Keratinocyte (primary cell): ENCODE results near the gene SLC1A6. TPM values are rescaled to one million over a fixed set of nuclear protein-coding genes. Genes with fewer than 3 reads are reported as not detected.

ENCODE experiments used
- DNase-seq: peaks from one replicate; pipeline ENCODE4 v3.0.0-alpha.2; 2011; ENCODE audit warnings: low read depth, missing footprints, low spot score
- FAIRE-seq: peaks from 2 replicates; lab custom pipeline; 2011; peaks lifted over from hg19 to GRCh38; lab: Jason Lieb, UNC
- H2AFZ ChIP-seq: 2 replicates; pipeline ENCODE4 v1.6.0; 2012; ENCODE audit warnings: low read length, control low read depth, inconsistent platforms; ENCODE audit not compliant: control insufficient read depth
- H3K27ac ChIP-seq: 2 replicates; pipeline ENCODE4 v1.5.1; 2011; ENCODE audit warnings: low read length; ENCODE audit not compliant: control insufficient read depth, insufficient read depth
- H3K27me3 ChIP-seq: 3 replicates; pipeline ENCODE4 v1.6.0; 2011; ENCODE audit warnings: low read length; ENCODE audit not compliant: control insufficient read depth, insufficient read depth; ENCODE audit errors: extremely low read depth
- H3K36me3 ChIP-seq, 2 experiments: 2 replicates in 1 of 2; 3 replicates in 1 of 2; pipeline ENCODE4 v1.5.1; 2011; ENCODE audit warnings: low read length in 2 of 2, mild to moderate bottlenecking in 1 of 2; ENCODE audit not compliant: control insufficient read depth in 2 of 2, insufficient read depth in 2 of 2; ENCODE audit errors: extremely low read depth in 1 of 2
- H3K4me1 ChIP-seq: 3 replicates; pipeline ENCODE4 v1.5.1; 2011; ENCODE audit warnings: low read length; ENCODE audit not compliant: control insufficient read depth, insufficient read depth; ENCODE audit errors: extremely low read depth
- H3K4me2 ChIP-seq: 3 replicates; pipeline ENCODE4 v1.6.0; 2011; ENCODE audit warnings: low read depth, low read length; ENCODE audit not compliant: control insufficient read depth, insufficient read depth; ENCODE audit errors: extremely low read depth
- H3K4me3 ChIP-seq, 3 experiments: fragments of 200-600 bp in 1 of 3; sonication (generic) in 1 of 3; 2 replicates in 2 of 3; 3 replicates in 1 of 3; pipeline ENCODE4 v1.5.1; 2011 to 2016; ENCODE audit warnings: low read length in 3 of 3, mild to moderate bottlenecking in 3 of 3, control low read depth in 2 of 3, inconsistent platforms in 1 of 3, low read depth in 1 of 3, mixed read lengths in 1 of 3, mixed run types in 1 of 3, moderate library complexity in 1 of 3; ENCODE audit not compliant: control insufficient read depth in 2 of 3, insufficient read depth in 2 of 3; ENCODE audit errors: extremely low read depth in 1 of 3
- H3K79me2 ChIP-seq: 2 replicates; pipeline ENCODE4 v1.6.0; 2012; ENCODE audit warnings: low read length; ENCODE audit not compliant: control insufficient read depth, insufficient read depth
- H3K9ac ChIP-seq: 3 replicates; pipeline ENCODE4 v1.6.0; 2011; ENCODE audit warnings: low read length; ENCODE audit not compliant: control insufficient read depth, insufficient read depth; ENCODE audit errors: extremely low read depth
- H3K9me1 ChIP-seq: 3 replicates; pipeline ENCODE4 v1.6.0; 2011; ENCODE audit warnings: low read length; ENCODE audit not compliant: control insufficient read depth, insufficient read depth; ENCODE audit errors: extremely low read depth
- H3K9me3 ChIP-seq: 2 replicates; pipeline ENCODE4 v1.5.1; 2012; ENCODE audit warnings: low read depth, low read length; ENCODE audit not compliant: control insufficient read depth
- H4K20me1 ChIP-seq: 3 replicates; pipeline ENCODE4 v1.6.0; 2011; ENCODE audit warnings: low read length; ENCODE audit not compliant: control insufficient read depth, insufficient read depth; ENCODE audit errors: extremely low read depth
- EZH2 ChIP-seq: IDR thresholded peaks from one replicate; pipeline ENCODE4 v1.6.1; 2012; ENCODE audit warnings: inconsistent platforms, mild to moderate bottlenecking, low read length, moderate library complexity
- dilution Hi-C: fragments of 300-500 bp; cut with MboI; formaldehyde crosslinking; loops from one replicate; pipeline ENCODE4 v1.7.0; 2020; ENCODE audit warnings: low sequenced_read_pairs; ENCODE audit not compliant: extremely low pct_ligation_motif_present
- polyA minus RNA-seq, 3 experiments: library from RNA; depleted of rRNA, polyadenylated mRNA; stranded (reverse); fragments of >200 nt; gene quantifications; 1 replicate in 1 of 3; 2 replicates in 1 of 3; 3 replicates in 1 of 3; pipeline ENCODE4 v1.2.3, GENCODE V29; 2011
- polyA plus RNA-seq, 5 experiments: library from polyadenylated mRNA; depleted of rRNA in 3 of 5; stranded (reverse) in 3 of 5; stranded (forward) in 1 of 5; unstranded in 1 of 5; fragments of >200 nt; gene quantifications; 1 replicate in 1 of 5; 2 replicates in 3 of 5; 3 replicates in 1 of 5; pipeline versions ENCODE4 v1.2.1 to v1.2.3, GENCODE V29; 2011 to 2012; ENCODE audit warnings: missing spikeins in 2 of 5, low read depth in 1 of 5, low replicate concordance in 1 of 5
- TF ChIP-seq, protein P1 (sequence below), 3 experiments: IDR thresholded peaks in 1 of 3; conservative IDR thresholded peaks in 1 of 3; optimal IDR thresholded peaks in 1 of 3; 2 replicates in 2 of 3; 3 replicates in 1 of 3; pipeline versions ENCODE3 to v1.5.1; 2011; ENCODE audit warnings: low read length in 3 of 3, mild to moderate bottlenecking in 3 of 3, moderate library complexity in 2 of 3, control low read depth in 1 of 3, inconsistent platforms in 1 of 3; ENCODE audit not compliant: insufficient read depth in 2 of 3; ENCODE audit errors: extremely low read depth in 1 of 3

Gene SLC1A6
- polyA plus RNA-seq (0.59 to 1.9 TPM (median 0.96 TPM) in 3 replicates), polyA minus RNA-seq (1.2 to 1.3 TPM in 2 of 3 replicates, not detected in the other)
- 1.5 TPM for polyA plus RNA-seq (2011; ENCODE audit: low read depth)
- polyA plus RNA-seq (2011; cell fraction: cytosol; rRNA removed), result 0.83 and 0.95 TPM in 2 replicates
- 1.5 and 1.8 TPM in 2 replicates for polyA plus RNA-seq (2011; cell fraction: nucleus; rRNA removed)
- 0.30 and 2.1 TPM in 2 replicates for polyA plus RNA-seq (2012; ENCODE audit: low replicate concordance)
- 2.1 TPM for polyA minus RNA-seq (2011; cell fraction: cytosol; rRNA and poly(A)+ RNA removed)
- 0.42 and 0.85 TPM in 2 replicates for polyA minus RNA-seq (2011; cell fraction: nucleus; rRNA and poly(A)+ RNA removed)

DNA sequence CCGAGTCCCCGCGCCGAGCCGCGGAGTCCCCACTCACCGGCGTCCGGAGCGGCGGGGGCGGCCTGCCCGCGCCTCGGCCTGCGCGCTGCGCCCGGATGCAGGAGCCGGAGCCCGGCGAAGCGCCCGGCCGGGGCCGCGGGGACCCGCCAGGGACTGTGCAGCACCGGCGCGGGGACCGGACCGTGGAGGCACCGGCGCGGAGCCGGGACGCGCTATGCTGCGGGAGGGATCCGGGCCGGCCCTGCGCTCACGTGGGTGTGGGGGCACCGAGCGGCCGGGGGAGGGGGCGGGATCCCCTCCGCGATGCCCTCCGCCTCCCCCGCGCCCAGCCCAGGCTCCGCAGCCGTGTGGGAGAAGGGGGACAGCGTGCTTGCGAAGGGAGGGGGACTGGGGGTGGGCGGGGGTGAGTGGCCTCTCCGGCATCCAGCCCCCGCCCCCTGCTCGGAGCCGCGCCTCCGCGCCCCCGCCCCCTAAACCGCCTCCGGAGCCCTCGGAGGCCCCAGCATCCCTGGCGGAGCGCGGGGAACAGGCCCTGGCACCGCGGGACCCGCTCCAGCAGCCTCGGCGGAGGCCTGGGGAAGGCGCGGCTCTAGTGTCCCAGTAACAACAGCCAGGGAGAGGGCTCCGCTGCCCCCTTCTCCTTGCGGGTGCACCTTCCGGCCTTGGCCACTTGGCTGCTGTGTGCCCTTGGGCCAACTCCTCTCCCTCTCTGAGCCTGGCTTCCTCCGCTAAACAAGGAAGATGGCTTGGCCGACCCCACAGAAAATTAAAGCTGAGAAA, at the start of gene SLC1A6:
Gene SLC1A6 (minus strand): TSS at position 389 of the 780 bp plus-strand sequence. CDS start 6,954 bp downstream, outside the sequence.
- H3K27ac ChIP-seq, result no peak within 1 kb of the TSS
- no peak within 1 kb of the TSS for H2AFZ ChIP-seq
- dilution Hi-C loops, result no loop called here
- H3K27me3 ChIP-seq, result peaks cover 36% of the 10 kb centered on the region
- H3K4me3 ChIP-seq, result peak within 1 kb of the TSS in 1 of 3 experiments; percentile 14
- no peak within 1 kb of the TSS for H3K9ac ChIP-seq
- DNase-seq, result no peak
- no peaks in the 10 kb centered on the region for H3K79me2 ChIP-seq
- H3K9me3 ChIP-seq, result no peaks in the 10 kb centered on the region
- no peak for TF ChIP-seq EZH2
- TF ChIP-seq, protein P1, sequence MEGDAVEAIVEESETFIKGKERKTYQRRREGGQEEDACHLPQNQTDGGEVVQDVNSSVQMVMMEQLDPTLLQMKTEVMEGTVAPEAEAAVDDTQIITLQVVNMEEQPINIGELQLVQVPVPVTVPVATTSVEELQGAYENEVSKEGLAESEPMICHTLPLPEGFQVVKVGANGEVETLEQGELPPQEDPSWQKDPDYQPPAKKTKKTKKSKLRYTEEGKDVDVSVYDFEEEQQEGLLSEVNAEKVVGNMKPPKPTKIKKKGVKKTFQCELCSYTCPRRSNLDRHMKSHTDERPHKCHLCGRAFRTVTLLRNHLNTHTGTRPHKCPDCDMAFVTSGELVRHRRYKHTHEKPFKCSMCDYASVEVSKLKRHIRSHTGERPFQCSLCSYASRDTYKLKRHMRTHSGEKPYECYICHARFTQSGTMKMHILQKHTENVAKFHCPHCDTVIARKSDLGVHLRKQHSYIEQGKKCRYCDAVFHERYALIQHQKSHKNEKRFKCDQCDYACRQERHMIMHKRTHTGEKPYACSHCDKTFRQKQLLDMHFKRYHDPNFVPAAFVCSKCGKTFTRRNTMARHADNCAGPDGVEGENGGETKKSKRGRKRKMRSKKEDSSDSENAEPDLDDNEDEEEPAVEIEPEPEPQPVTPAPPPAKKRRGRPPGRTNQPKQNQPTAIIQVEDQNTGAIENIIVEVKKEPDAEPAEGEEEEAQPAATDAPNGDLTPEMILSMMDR (optimal IDR thresholded peaks at IDR 0.05 in 1 of 3, IDR thresholded peaks at IDR 0.05 in 1 of 3, conservative IDR thresholded peaks at IDR 0.05 in 1 of 3; ENCODE audit: extremely low read depth in 1 of 3, insufficient read depth in 2 of 3, low read length in 3 of 3), result no peak
- H4K20me1 ChIP-seq, result no peaks in the 10 kb centered on the region
- FAIRE-seq, result no peak
- no peaks in the 10 kb centered on the region for H3K9me1 ChIP-seq
- no peaks in the 10 kb centered on the region for H3K36me3 ChIP-seq
- no peaks in the 10 kb centered on the region for H3K4me1 ChIP-seq
- peak within 1 kb of the TSS; percentile 22 for H3K4me2 ChIP-seq

DNA sequence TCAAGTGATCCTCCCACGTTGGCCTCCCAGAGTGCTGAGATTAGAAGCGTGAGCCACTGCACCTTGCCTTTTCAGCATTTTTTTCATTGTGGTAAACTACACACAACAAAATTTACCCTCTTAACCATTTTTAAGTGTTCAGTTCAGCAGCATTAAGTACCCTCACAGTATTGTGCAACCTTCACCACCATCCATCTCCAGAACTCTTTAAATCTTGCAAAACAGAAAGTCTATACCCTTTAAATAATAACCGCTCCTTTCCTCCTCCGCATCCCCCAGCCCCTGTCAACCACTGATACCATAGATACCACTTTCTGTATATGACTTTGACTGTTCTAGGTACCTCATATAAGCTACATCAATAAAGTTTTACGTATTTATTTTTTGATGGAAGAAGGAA, 48.8 kb upstream of the SLC1A6 start:
- no peaks in the 10 kb centered on the region for H3K9me3 ChIP-seq
- dilution Hi-C loops, result no loop called here
- H3K27ac ChIP-seq, result no peak overlapping the region
- FAIRE-seq (no peak), DNase-seq (no peak)
- no peaks in the 10 kb centered on the region for H3K79me2 ChIP-seq
- H3K36me3 ChIP-seq, result no peaks in the 10 kb centered on the region
- H4K20me1 ChIP-seq, result no peaks in the 10 kb centered on the region
- peaks cover 3% of the 10 kb centered on the region for H3K4me1 ChIP-seq
- H3K9me1 ChIP-seq, result no peaks in the 10 kb centered on the region
- H3K9ac ChIP-seq, result no peak overlapping the region
- no peaks in the 10 kb centered on the region for H3K27me3 ChIP-seq
- no peak for TF ChIP-seq EZH2
- TF ChIP-seq, protein P1 (optimal IDR thresholded peaks at IDR 0.05 in 1 of 3, IDR thresholded peaks at IDR 0.05 in 1 of 3, conservative IDR thresholded peaks at IDR 0.05 in 1 of 3; ENCODE audit: extremely low read depth in 1 of 3, insufficient read depth in 2 of 3, low read length in 3 of 3), result no peak
- H3K4me2 ChIP-seq, result no peak overlapping the region
- H2AFZ ChIP-seq, result no peak overlapping the region
- H3K4me3 ChIP-seq, result no peak overlapping the region
